Measurements from ENCODE around the gene IGF2R.
"Not testable (repeated sequence)": the region's sequence is repeated elsewhere in the genome, so short reads cannot be mapped to it uniquely, and the experiment has no call there.

Gene IGF2R

DNA sequence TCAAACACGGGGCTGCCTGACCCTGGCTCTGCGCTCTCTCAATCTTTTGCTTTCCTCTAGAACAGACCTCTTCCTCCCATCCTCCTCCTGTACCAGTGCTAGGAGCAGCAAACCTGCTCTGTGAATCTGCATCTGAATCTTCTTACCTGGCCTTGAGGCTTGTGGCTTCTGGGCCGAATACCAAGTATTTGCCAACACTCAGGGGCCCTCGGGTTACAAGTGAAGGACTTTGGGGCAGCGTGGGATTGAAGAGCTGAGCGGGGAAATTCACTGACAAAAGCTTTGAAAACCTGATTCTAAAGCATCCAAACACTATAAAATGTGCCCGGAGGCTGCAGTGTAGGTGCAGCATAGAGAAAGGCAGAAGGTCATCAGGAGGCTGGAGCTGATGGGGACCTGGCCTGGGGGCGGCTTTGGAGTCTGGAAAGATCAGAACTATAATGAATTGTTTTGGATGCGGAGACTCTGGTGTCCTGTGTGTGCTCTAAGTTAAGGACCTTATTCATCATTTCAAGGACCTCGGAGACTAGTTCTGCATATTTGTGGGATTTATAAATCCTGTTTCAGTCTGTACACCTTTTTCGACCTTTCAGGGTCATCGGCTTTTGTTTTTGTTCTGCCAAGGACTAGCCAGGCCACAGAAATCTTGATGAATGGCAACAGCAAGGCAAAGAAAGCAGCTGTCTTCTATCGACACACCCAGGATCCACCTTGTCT lies 16.4 kb upstream of the IGF2R start:
- no peak for DNase-seq

DNA sequence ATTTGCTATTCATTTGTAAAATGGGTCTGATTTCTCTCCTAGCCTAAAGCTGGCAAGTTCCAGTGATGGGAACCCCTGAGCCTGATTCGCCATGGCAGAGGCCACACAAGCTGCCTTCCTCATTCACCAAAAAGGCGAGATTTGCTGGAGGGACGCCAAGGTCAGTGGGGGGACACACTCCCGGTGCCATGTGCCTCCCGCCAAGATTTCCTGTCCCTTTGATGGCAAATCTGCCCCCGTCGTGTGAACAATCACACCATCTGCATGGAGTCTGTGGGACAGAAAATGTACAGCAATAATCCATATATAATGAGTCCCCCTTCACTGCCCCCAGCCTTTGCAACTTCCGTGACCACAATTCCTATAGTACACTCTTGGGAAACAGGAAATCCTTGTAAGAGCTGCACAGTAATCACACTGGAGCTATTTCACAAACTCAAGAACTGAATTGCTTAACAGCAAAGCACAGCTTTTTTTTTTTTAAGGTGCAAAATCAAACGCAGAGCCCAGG lies 15.7 kb upstream of the IGF2R start:
- DNase-seq, result peak; percentile 81

DNA sequence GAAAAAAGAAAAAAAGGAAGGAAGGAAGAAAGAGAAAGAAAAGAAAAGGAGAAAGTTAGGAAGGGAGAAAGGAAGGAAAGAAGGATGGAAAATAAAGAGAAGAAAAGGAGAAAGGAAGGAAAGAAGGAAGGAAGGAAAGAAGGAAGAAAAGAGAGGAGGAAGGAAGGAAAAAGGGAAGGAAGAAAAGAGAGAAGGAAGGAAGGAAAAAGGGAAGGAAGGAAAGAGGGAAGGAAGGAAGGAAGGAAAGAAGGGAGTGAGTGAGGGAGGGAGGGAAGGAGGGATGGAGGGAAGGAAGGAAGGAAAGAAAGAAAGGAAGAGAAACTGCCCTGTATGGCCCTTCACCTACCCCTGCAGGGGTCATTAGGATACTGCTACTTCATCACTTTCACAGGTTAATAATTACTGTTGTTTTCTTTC lies 12.9 kb upstream of the IGF2R start:
- no peak for DNase-seq

DNA sequence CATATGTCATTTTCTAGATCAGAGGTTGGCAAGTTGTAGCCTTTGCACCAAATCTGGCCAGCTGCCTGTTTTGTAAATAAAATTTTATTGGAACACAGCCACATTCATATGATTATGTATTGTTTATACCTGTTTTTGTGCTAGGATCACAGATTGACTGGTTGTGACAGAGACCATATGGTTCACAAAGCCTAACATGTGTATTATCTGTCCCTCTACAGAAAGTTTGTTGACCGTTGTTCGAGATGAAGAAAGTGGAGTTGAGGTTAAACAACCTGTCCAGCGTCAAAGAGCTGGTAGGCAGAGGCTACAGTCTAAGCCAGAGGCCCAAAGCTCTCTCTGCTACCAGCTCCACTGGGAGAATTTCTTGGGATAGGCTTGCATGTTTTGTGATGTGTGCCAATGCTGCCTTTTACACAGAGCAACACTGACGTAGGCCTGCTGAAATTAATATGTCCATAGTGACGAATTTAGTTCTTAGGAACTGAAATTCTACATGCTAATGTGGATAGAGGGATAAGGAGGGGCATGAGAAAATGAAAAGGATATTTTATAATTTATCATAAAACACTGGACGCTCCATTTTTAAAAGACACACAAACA lies 11.7 kb upstream of the IGF2R start:
- DNase-seq, result no peak

DNA sequence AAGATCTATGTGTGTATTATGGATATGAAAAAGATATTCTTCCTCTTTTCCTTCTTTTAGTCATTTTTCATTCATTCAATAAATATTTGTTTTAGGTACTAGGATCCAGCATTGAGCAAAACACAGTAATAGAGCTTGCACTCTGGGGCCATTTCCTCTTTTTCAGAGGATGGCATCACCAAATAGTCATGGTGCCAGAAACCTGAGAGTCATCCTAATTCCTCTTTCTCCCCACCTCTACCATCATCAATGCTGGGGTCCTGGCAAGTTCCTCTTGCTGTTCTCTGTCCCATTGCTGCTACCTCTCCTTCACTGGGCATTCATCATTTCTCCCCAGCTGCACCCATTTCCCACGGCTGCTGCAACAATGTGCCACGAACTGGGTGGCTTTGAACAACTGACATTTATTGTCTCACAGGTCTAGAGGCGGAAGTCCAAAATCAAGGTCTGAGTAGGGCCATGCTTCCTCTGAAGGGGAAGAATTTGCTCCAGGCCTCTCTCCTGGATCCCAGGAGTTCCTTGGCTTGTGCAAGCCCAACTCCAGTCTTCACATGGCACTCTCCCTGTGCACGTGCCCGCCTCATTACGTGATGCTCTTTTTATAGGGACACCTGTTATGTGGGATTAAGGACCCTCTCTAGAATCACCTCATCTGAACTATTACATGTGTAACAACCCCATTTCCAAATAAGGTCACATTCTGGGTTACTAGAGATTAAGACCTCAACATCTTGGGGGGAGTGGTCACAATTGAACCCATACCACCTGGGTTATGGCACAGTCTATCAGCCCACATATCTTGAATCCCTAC lies 9.5 kb upstream of the IGF2R start:
- no peak for DNase-seq

DNA sequence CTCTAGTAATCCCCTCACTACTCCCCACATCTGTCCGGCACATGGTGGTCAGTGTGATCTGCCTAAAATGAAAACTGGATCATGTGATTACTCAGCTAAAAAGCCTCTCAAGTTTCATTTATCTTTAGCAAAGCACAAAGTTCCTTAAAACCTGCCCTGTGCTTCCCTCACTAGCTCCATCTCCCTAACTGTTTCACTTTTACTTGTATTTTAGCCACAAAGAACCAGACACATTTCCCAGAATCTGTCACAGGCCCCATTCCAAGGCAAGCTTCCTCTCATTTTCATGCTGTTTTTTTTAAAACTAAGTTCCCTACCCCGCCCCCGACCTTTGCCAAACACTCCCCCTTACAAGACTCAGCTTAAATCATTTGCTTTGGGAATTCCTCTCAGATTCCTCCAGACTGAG lies 8.9 kb upstream of the IGF2R start:
- no peak for DNase-seq

DNA sequence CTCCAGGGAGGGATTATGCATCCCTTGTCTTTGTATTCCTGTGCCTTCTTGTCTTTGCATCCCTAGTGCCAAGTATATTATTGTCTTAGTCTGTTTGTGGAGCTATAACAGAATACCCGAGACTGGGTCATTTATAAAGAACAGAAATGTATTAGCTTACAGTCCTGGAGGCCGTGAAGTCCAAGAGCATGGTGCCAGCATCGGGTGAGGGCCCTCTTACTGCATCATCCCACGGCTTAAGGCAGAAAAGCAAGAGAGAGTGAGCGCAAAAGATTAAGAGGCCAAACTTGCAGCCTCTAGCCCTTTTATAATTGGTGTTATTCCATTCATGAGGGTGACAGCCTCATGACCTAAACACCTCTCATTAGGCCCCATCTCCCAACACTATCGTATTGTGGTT lies 8.4 kb upstream of the IGF2R start:
- DNase-seq, result no peak

DNA sequence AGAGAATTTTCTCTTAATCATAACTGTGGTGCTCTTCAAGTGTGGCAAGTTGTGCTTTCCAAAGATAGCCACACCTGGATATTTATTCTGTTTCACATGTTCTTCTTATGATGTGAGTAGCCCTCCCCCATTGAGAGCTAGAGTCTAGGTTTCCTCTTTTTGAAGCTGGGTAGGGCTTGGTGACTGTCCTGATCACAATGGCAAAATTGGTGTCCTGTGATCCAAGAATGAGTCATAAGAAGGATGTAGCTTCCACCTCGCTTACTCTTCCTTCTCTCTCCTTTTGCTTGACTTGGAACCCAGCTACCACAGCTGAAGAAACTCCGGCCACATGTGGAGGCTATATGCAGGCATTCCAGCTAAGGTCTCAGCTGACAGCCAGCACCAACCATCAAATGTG lies 7.4 kb upstream of the IGF2R start:
- DNase-seq, result no peak

DNA sequence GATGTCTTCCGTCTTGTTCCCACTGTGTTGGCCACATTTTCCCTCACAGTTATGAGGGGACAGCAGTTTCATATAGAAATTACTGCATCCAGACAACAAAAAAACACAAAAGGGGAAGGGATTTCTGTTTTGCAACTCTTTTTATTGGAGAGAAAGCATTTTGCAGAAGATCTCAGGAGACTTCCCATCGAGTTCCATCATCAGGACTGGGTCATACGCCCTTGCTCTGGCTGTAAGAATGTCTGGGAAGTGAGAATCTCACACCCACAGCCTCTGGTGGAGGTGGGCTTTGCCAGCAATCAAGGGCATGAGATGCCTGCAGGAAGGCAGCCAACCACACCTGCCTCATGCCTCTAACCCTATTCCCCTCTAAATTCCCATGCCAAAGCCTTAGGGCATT lies 5.8 kb upstream of the IGF2R start:
- no peak for DNase-seq

DNA sequence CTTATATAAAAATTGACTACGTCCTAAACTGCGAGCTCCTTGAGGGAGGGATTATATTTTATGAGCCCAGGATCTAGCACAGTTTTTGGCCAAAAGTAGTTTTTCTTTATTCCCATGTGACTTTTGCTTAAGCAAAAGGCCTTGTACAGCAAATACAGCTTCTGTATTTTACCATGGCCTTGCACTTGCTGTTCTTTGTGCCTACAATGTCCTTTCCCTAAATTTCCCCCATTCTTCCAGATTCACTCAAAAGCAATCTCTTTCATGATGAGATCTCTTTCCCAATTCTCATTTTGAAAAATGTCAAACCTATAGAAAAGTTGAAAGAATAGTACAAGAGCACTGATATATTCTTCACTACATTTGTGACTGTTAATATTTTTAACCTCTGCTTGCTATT lies 4.8 kb upstream of the IGF2R start:
- DNase-seq, result no peak

DNA sequence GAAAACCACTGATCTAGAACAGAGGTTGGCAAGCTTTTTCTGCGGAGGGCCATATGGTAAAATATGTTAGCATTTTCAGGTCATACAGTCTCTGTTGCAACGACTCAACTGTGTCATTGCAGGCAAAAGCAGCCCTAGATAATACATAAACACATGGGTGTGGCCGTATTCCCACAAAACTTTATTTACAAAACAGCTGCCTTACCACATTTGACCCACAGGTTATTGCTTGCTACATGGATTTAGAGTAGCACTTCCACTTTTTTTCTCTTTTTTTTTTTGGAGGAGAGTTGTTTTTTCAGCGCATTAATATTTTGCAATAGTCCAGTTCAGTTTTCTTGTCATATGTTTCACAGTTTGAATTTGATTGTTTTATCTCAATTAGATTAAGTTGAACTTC lies 2.5 kb upstream of the IGF2R start:
- no peak for DNase-seq

DNA sequence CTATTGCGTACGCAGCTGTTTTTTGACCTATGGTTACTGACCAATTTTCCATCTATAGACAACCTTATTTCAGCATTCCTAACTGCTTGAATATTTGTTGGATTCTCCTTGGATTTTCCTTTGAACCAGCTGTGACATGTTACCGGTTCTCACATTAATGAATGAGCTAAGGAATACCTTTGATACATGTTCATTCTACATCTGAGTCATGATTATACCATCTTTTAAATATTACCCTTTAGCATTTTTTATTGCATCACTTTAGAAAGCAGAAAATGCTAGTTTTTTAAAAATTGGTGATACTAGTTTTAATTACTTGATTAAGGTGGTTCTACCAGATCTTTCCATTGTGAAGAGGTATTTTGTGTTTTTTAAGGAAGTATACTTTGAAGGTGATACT lies 1.9 kb upstream of the IGF2R start:
- DNase-seq, result no peak

DNA sequence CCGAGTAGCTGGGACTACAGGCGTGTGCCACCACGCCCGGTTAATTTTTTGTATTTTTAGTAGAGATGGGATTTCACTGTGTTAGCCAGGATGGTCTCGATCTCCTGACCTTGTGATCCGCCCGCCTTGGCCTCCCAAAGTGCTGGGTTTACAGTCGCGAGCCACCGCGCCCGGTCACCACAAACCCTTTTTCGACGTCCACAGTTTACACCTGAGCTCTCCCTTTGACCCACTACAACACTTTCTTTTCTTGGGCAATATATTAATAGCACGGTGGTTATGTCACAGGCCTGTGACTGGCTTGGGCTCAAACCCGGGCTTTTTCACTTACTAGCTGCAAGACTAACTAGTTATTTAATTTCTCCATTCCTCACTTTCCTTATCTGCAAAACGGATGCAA lies 1.3 kb upstream of the IGF2R start:
- DNase-seq, result not testable (repeated sequence)

DNA sequence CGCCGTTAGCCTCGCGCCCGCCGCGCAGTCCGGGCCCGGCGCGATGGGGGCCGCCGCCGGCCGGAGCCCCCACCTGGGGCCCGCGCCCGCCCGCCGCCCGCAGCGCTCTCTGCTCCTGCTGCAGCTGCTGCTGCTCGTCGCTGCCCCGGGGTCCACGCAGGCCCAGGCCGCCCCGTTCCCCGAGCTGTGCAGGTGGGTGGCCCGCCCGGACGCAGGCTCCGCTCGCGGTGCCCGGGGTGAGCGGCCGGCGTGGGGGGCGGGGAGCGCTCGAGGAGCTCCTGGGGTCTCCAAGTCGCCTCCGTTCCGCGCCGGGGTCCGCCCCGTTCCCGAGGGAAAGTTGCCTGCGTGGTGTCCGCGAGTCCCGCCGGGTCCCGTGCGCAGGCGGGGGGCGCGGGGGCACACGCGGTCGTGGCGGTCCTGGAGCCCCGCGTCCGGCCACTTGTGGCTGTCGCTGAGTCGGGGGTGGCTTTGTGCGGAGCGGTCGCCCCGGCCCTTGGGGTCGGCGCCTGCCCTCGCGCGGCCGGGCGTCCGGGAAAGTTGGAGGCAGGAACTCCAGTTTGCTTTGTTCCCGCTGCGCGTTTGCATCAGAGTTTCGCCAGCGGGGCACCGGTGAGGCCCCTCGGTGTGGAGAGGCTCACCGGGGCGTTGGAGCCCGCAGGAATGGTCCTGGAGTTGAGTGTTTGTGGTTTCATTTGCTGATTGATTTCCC lies 476 bp downstream of the IGF2R start:
- peak; percentile 77 for DNase-seq

DNA sequence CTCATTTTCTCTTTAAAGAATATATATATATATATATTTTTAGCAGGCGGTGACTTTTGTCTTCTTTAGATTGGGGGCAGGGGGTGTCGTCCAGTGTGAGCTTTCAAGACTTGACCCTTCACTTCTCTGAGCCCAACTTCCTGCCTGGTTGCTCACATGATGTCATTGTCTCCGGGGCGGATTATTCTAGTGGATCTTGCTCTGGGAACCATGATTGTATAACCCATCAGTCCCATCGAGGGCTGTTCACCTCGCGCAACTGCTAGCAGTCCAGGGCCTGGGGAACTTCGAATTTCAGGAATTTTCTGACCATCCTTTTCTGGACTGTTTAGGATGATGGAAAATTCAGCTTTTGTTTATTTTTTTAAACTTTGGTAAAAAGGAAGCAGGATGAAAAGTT lies 1.0 kb downstream of the IGF2R start:
- peak; percentile 90 for DNase-seq

DNA sequence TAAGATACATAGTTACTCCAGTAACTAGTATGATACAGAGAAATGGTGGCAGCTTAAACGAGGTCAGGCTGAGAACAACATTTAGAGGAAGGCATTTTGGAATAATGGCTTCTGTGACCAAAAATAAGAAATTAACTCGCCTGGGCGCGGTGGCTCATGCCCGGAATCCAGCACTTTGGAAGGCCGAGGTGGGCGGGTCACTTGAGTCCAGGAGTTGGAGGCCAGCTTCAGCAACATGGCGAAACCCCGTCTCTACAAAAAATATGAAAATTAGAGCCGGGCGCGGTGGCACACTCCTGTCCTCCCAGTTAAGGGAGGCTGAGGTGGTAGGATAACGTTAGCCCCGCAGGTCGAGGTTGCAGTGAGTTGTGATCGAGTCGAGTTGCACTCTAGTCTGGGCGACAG lies 1.8 kb downstream of the IGF2R start:
- no peak for DNase-seq

DNA sequence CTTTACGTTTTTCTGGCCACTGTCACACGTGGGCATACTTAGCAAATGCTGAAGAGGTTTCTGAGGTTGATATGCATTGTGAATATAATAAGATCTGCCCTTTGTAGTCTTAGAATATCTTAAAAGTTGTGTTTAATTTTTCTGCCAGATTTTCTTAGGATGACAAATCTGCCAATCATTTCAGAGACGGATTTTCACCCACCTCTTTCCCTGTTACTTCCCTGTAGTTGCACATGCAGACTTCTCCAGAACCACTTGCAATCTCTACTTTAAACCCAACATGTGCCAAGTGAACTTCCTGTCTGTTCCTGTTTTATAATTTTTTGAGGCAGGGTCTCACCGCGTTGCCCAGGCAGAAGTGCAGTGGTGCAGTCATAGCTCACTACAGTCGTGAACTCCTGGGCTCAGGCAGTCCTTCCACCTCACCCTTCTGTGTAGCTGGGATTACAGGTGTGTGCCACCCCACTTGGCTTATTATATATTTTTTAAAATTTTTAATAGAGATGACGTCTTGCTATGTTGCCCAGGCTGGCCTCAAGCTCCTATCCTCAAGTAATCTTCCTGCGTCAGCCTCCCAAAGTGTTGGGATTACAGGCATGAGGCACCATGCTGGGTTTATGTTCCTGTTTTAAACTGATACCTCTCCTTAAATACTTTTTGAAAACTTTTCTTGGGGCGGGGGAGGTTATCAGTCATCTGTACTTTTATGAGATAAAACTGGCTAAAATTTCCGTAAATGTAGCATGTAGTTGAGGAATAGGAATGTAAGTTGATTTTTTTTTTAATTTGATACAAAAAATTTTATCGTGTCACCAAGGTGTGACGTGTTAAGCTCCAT lies 2.7 kb downstream of the IGF2R start:
- DNase-seq, result no peak

DNA sequence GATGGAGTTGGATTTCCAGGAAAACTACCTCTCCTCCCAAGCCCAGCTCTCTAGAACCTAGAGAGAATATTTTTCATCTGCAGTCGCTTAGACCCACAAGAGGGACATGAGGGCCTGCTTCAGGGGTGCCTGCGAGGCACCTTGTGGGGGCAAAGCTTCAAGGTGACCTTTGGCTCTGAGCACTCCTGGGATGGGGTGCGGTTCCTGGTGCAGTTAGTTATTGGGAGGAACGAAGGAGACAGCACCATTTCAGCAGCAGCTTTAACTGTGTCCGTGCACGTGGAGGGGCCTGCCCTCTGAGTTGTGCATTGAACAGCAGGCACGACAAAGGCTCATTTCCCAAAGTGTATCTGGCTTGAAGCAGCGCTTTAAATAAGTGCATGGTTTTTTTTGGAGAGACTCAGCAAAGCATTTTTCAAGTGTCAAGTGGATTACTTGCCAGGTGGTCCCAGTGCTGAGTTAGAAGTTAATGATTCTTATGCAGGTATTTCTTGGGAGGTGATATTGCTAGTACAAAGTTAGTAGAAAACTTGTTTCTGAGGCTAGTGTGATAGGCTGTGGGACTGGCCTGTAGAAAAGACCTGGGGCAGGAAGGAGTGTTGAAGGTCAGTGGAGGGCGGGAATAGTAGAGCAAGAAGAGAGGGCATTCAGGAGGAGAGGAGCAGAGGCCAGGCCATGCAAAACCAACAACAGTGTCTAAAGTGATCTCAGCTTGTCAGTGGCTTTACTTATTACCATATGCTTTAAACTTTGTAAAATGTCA lies 3.8 kb downstream of the IGF2R start:
- no peak for DNase-seq

DNA sequence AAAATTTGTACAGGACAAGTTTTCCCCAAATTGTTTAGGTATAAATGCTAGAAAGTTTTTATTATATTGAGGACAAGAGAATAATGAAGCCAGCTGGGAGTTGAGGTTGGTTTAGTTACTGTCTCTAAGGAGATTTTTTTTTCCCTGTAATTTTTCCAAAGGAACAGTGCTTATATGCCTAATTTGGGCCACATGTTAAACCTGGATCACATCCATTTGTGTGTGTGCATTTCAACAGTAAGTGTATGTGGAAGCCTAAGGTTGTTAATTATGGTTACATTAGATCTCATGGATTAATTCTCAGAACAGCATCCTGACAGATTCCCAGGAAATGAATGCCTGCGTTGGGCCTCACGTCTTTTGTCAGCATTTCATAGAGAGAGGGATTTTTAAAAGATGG lies 4.5 kb downstream of the IGF2R start:
- no peak for DNase-seq

DNA sequence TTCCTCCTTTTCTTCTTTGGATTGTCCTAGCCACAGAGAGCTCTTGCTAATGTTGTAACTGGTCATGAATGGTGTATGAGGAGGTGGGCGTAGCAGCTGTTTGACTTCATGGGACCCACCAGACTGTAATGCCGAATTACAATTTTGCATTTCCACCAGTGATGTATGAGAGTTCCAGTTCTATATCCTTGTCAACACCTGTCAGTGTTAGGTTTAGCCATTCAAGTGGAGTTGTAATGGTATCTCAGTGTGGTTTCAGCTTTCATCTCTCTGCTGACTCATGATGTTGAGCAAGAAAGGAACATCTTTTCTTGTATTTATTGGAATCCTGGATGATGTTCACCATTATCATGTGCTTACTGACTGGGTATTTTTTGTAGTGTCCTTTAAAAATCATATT lies 5.1 kb downstream of the IGF2R start:
- no peak for DNase-seq

DNA sequence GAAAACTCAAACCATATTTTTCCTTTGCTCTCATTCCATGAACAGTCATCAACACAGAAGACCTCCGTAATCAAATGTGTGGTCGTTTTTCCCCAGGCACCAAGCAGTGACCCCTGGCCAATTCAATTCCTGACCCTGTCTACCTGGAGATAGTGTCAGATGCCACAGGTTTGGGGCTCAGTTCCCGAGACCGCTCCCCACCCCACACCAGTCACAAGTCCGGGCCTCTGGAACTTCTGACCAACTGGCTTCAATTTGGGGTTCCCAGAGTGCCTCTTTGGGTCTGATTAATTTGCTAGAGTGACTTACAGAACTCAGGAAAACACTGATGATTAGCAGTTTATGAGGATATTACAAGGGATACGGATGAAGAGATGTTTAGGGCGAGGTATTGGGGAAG lies 6.0 kb downstream of the IGF2R start:
- DNase-seq, result no peak

All from eye (tissue), 1 donor.